Gastrocnemius medialis (tissue), 4 donors: Measurements from ENCODE around the gene CPLX3.

Experiments
- CTCF ChIP-seq, 5 experiments: fragments of 450-650 bp in 3 of 5; fragments of 200-600 bp in 2 of 5; sonication (generic) in 2 of 5; IDR thresholded peaks in 4 of 5; conservative IDR thresholded peaks in 1 of 5; 1 replicate in 4 of 5; 2 replicates in 1 of 5; pipeline ENCODE4 v1.5.1; 2016 to 2019; ENCODE audit warnings: antibody characterized with exemption in 5 of 5, mild to moderate bottlenecking in 3 of 5, moderate library complexity in 3 of 5
- POLR2A ChIP-seq, 2 donors: fragments of 450-650 bp; IDR thresholded peaks; one replicate each; pipeline ENCODE4 v1.6.1; 2017; ENCODE audit warnings: antibody characterized with exemption in 2 of 2, mild to moderate bottlenecking in 2 of 2, moderate library complexity in 2 of 2

- no peak for TF ChIP-seq POLR2A (IDR thresholded peaks at IDR 0.05)
- no peak for TF ChIP-seq CTCF (IDR thresholded peaks at IDR 0.05 in 4 of 5, conservative IDR thresholded peaks at IDR 0.05 in 1 of 5)
These were observed 2.4 kb downstream of the CPLX3 start for GRCh38 chr15:74828835-74829234.
